ENCODE results near the gene UGT1A8.

DNA sequence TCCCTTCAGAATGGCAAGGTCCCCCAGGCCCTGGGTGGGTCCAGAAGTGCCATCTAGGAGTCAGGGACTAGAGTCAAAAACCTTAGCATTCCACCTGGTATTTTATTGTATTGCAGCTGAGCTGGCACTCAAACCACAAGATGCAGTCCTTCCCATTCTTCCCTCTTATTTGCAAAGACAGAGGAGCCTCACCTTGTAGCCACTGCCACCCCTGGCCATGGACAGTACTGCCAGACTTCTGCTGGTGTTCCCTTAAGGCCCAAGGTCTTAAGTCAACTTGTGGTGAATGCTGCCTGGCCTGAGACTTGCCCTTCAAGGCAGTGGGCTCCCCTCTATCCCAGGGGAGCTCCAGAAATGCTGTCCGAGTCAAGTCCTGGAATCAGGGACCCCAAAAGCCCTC is 25.7 kb downstream of the UGT1A8 start:
- TF ChIP-seq, protein P1, sequence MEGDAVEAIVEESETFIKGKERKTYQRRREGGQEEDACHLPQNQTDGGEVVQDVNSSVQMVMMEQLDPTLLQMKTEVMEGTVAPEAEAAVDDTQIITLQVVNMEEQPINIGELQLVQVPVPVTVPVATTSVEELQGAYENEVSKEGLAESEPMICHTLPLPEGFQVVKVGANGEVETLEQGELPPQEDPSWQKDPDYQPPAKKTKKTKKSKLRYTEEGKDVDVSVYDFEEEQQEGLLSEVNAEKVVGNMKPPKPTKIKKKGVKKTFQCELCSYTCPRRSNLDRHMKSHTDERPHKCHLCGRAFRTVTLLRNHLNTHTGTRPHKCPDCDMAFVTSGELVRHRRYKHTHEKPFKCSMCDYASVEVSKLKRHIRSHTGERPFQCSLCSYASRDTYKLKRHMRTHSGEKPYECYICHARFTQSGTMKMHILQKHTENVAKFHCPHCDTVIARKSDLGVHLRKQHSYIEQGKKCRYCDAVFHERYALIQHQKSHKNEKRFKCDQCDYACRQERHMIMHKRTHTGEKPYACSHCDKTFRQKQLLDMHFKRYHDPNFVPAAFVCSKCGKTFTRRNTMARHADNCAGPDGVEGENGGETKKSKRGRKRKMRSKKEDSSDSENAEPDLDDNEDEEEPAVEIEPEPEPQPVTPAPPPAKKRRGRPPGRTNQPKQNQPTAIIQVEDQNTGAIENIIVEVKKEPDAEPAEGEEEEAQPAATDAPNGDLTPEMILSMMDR (IDR thresholded peaks at IDR 0.05; ENCODE audit: low read length) = peak; percentile 29; the same call in 1 of the 2 replicates
- TF ChIP-seq EZH2 (IDR thresholded peaks at IDR 0.05; ENCODE audit: borderline replicate concordance, low read length) = no peak
